HG02973 (cell line): ENCODE results near the gene DPP10.

Source experiments
- ATAC-seq: cut with Tn5 transposase; IDR thresholded peaks from one replicate; pipeline ENCODE4 v1.9.1; 2021; ENCODE audit warnings: moderate library complexity; ENCODE audit not compliant: unreplicated experiment

Gene DPP10

DNA sequence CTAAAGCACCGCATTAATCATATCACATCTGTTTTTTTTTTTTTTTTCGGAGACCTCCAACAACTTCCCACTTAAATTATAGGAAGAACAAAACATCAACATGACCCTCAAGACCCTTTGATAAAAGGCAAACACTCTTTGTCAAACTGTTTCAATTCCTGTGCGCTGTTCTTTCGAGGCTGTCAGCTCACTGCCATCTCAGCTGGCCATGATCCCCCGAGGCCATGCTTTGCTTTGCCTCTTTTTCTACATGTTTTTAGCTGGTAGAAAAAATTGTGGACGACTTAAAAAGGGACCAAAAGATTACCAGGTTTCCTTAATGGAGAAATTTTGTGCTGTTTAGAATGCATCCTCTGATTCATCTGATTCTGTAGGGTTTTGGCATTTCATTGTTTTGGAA, 138.2 kb downstream of the DPP10 start:
- ATAC-seq = no peak

GRCh38 chr2:114598329-114598728, 155.9 kb downstream of the DPP10 start:
- no peak for ATAC-seq

- ATAC-seq = no peak
Measured at GRCh38 chr2:114609203-114609602, 166.8 kb downstream of the DPP10 start.

- ATAC-seq = no peak
Measured at GRCh38 chr2:114609801-114610200, 167.4 kb downstream of the DPP10 start.

- ATAC-seq = no peak
Measured at GRCh38 chr2:114610677-114611076, 168.2 kb downstream of the DPP10 start.

GRCh38 chr2:114614592-114614991, 172.2 kb downstream of the DPP10 start:
- ATAC-seq = no peak

GRCh38 chr2:114628481-114628880, 186.0 kb downstream of the DPP10 start:
- ATAC-seq = no peak

- no peak for ATAC-seq
Measured at GRCh38 chr2:114631146-114631545, 188.7 kb downstream of the DPP10 start.

GRCh38 chr2:114642166-114642770, 199.8 kb downstream of the DPP10 start:
- ATAC-seq = no peak

DNA sequence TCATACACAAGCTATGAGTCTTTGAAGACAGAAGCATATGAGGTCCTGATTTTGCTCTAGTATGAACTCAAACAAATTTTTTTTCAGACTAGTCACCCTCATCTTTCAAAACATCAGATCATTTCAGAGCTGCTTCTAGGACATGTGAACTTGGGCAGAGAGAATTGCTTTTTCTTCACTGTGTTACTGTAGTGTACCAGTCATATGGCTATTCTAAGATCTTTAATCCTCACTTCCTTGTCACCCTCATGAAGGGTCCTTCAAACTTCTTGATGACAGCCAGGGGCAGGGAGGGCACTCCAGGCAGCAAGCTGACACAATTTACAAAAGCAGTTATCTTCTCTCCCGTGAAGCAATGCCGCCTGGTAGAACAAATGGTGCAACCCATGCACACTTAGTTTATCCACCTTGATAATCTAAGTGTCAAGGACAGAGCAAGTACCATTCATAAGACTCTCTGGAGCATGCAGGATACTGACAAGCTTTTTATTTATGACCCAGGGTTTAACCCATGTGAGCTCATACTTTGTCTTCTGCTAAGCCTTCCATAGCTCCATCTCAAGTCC, 200.6 kb downstream of the DPP10 start:
- no peak for ATAC-seq

DNA sequence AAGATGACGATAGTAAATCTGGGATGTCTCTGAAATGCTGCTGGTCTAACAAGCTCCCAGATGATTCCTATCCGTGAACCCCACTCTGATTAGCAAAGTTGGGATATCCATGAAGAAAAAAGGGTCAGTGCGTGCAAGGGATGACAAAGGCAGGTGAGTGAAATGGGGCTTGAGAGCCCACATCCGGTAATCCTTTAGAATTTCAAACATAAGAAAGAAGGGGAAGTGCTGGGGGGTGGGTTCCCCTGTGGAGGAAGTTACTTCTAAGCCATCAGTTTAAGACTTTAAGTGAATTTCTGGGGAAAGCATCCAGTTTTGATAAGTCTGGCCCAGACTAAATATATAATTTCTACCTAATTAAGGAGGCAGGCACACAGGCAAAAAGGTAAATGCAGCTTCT, 209.5 kb downstream of the DPP10 start:
- no peak for ATAC-seq

GRCh38 chr2:114659880-114660279, 217.4 kb downstream of the DPP10 start:
- no peak for ATAC-seq

DNA sequence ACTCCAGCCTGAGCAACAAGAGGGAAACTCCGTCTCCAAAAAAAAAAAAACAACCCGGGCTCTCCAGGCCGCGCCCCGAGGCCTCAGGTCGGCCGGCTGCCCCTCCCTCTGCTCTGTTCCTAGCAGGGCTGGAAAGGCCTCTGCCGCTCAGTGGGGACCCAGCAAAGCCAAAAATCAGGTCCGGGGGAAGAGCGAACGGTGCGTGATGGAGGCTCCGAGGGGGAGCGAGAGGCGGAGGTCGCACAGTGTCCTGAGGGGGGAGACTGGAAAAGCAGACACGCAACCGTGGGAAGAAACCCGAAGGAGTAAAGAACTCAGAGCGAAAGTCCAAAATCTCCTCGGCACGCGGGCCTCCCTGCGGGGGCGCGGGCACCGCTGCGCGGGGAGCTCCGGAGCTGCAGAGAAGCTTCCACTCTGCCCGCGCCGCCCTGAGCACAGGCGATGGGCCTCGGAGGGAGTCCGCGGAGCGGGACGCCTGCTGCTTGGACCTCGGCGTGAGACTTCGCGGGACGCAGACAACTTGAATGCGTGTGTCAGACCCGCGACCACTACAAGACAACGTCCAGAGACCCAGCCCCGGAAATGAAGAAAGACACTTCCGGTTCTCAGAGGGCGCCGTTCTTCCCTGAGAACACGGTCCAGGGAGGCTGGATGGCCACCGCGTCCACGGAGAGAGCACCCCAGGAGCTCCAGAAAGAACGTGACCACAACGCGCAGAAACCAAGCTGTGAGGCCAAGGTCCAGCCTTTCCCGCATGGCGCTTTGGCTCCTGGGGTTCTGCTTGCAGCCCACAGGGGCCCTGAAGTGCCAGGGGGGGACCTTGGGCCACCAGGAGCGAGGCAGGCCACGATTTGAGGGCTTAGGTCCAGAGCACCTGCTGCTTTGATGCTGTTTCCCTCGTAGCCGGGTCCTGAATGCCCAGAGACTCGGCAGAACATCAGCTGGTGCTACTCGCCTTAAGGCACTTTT, 219.8 kb downstream of the DPP10 start:
- ATAC-seq = no peak

DNA sequence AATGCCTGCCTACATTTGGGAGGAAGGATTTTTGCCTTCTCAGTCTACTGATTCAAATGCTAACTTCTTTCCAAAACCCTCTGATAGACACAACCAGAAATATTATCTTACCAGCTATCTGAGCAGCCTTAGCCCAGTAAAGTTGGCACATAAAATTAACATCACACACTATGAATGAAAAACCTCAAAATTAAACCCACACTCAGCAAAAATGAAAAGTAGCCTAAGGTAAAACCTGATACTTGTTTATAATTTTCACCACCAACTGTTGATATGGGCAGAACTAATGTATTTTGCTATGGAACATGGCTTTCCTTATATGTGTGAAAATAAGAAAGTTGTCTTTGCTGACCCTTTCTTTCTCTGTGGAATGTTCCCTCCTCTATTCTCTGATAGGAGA, 226.0 kb downstream of the DPP10 start:
- ATAC-seq = no peak

DNA sequence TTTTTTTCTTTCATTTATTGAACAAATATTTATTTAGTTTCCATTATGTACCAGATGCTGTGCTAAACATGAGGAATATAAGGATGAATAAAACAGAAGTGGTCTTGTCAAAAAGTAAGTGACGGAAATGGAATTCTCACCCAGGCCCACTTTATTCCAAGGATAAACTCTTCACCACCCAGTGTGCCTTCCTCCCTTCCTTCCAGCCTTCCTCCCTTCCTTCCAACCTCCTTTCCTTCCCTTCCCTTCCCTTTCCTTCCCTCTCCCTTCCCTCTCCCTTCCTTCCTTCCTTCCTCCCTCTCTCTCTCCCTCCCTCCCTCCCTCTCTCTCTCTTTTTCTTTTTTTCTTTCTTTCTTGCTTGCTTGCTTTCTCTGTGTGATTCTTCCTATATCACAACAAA, 240.8 kb downstream of the DPP10 start:
- no peak for ATAC-seq

DNA sequence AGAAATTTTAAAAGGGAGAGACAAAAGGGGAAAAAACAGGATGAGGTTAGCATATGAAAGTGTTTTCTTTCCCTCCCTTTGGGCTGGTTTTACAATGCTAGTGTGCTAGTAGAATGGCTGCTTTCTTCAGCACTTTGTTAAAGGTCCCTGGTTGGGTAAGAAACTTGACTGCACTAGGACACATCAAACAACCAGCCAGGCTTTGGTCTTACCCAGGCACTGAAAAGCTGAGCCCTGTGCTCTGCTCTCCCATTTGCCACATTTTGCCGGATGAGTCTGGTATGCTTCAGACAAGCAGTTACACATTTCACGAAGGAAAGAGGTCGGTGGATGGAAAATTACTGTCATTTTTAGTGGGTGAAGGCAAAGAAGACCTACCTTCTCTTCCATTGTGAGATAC, 242.0 kb downstream of the DPP10 start:
- ATAC-seq = no peak

- ATAC-seq = no peak
Measured at GRCh38 chr2:114685102-114685501, 242.7 kb downstream of the DPP10 start.

DNA sequence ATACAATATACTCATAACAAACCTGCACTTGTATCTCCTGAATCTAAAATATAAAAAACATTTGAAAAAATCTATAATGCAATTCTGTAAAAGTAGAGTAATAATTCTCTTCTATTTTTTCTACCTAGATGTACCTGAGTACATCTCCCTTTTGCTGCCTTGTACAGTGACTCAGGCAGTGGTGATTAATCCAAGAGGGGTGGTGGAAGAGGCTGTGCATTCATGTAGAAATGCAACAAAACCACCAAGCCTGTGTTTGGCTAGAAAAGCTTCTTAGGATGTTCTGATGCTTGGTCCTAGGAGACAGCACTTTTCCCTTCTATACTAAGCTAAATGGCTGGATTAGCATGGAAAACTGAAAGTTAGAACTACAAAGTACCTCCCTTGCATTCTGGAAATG, 245.8 kb downstream of the DPP10 start:
- ATAC-seq = no peak

DNA sequence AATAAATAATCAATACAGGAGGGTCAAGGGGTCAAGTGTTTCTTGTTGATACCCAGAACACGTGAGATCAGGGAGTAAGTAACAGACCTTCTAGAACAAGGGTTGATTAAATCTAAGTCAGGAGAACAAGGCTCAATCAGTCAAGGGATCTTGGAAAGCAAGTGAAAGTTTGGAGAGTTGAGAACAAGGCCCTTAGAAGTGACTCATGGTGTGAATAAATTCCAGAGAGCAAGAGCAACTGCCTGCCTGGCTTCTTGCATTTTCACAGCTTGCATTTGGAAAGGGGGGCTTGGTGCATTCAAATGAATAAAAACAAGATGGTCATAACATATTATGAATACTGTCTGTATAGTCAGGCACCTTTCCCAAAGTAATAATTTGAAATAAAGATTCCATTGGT, 256.1 kb downstream of the DPP10 start:
- no peak for ATAC-seq

DNA sequence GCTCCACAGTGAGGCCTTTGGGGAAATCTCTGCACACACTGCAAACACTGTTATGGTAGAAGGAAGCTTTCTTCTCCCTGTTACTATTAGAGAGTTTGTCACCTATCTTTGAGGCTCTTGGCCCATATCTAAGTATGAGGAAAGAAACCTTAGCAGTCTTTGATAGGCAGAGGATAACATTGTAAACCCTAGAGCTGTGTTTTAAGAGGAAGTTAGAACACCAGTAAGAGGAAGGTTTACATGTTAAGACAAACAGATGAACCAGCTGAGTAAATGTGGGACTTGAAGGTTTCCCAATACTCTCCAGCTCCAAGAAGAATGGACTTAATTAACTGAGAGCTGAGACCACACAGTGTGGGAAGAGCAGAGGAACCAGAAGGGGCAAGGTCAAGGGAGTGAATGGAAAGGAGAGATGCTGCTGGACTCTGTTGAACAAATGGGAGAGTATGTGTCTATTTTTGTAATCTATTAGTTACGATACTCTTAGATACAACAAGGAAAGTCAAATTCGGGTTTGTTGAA, 257.0 kb downstream of the DPP10 start:
- ATAC-seq = no peak

DNA sequence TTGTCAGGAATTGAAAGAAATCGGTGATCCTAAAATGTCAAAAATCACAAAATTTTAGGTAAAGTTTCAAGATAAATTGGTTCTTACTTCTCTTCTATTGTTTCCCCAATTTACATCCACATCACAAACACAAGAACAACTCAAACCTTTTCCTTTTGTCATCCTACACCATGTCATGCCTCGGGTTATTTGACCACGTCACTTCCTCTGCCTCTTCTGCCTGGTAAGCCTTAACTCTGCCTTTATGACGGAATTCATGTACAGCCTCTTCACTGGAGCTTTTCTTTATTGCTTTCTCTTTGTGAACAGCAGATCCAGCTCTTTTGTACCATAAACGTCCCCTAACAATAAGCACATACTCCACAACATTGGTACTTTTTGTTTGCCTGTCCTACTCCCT, 258.0 kb downstream of the DPP10 start:
- no peak for ATAC-seq
